ENCODE measurements around the gene DUSP6.

Gene DUSP6

GRCh38 chr12:89325495-89325894, 26.8 kb downstream of the DUSP6 start:
- DNase-seq (ENCODE audit: low read depth), result no peak
- H3K4me3 ChIP-seq (ENCODE audit: low read depth, low read length), result no peak overlapping the region
- TF ChIP-seq CTCF (IDR thresholded peaks at IDR 0.05; ENCODE audit: low read depth, low read length, missing control alignments), result no peak
- in situ Hi-C loops (cut with HindIII; ENCODE audit: low sequenced_read_pairs), result no loop called here

GRCh38 chr12:89324437-89324836, 27.9 kb downstream of the DUSP6 start:
- H3K4me3 ChIP-seq (ENCODE audit: low read depth, low read length), result no peak overlapping the region
- no peak for DNase-seq (ENCODE audit: low read depth)
- in situ Hi-C loops (cut with HindIII; ENCODE audit: low sequenced_read_pairs), result no loop called here
- no peak for TF ChIP-seq CTCF (IDR thresholded peaks at IDR 0.05; ENCODE audit: low read depth, low read length, missing control alignments)

GRCh38 chr12:89323568-89324218, 28.6 kb downstream of the DUSP6 start:
- no peak overlapping the region for H3K4me3 ChIP-seq (ENCODE audit: low read depth, low read length)
- DNase-seq (ENCODE audit: low read depth), result no peak
- in situ Hi-C loops (cut with HindIII; ENCODE audit: low sequenced_read_pairs), result no loop called here
- no peak for TF ChIP-seq CTCF (IDR thresholded peaks at IDR 0.05; ENCODE audit: low read depth, low read length, missing control alignments)

DNA sequence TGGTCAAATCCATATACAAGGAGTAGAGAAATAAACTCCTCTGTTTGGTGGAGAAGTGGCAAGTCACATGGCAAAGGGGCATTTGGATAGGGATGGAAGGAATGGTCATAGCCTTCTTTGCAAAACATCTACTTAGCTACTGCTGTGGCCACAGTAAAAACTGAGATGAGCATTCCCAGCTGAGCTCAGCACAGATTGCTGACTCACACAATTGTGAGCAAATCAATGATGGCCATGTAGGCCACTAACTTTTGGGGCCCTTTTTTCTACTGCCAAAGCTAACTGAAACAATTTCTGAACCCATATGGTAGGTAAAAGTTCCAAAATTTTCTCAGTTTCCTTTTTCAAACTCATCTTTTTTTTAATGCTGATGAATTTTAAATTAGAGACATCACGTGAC, 31.6 kb downstream of the DUSP6 start:
- no peak overlapping the region for H3K4me3 ChIP-seq (ENCODE audit: low read depth, low read length)
- TF ChIP-seq CTCF (IDR thresholded peaks at IDR 0.05; ENCODE audit: low read depth, low read length, missing control alignments), result no peak
- no peak for DNase-seq (ENCODE audit: low read depth)
- in situ Hi-C loops (cut with HindIII; ENCODE audit: low sequenced_read_pairs), result no loop called here

DNA sequence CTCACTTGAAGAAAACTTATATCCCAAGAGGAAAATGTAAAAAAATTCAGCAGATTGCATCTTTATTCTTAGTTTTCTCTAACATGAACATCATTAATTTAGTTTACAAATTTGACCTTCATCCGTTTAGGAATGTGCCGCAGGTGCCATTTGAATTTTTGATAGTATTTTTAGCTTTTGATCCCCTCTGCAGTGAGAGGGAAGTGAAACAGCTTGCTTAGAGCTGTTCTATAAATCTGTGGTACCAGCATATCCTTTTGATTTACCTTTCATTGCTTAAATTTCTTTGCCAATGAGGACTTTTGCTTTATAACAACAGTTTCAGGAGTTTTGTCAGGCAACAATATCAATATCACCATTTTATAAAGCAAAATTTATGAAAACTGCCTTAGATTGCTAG, 32.7 kb downstream of the DUSP6 start:
- TF ChIP-seq CTCF (IDR thresholded peaks at IDR 0.05; ENCODE audit: low read depth, low read length, missing control alignments), result no peak
- DNase-seq (ENCODE audit: low read depth), result no peak
- no peak overlapping the region for H3K4me3 ChIP-seq (ENCODE audit: low read depth, low read length)
- in situ Hi-C loops (cut with HindIII; ENCODE audit: low sequenced_read_pairs), result no loop called here

- in situ Hi-C loops (cut with HindIII; ENCODE audit: low sequenced_read_pairs), result no loop called here
- no peak overlapping the region for H3K4me3 ChIP-seq (ENCODE audit: low read depth, low read length)
- no peak for DNase-seq (ENCODE audit: low read depth)
- TF ChIP-seq CTCF (IDR thresholded peaks at IDR 0.05; ENCODE audit: low read depth, low read length, missing control alignments), result no peak
These were observed 33.2 kb downstream of the DUSP6 start for GRCh38 chr12:89319122-89319521.

Data from astrocyte of the cerebellum (primary cell).